T-helper 2 cell (primary cell): ENCODE measurements around the gene MRGPRF.

Source experiments
- DNase-seq, 5 experiments: peaks; one replicate each; pipeline versions ENCODE4 v3.0.0 to v3.0.0-alpha.2; 2012 to 2022

Gene MRGPRF

GRCh38 chr11:69050592-69051380 lies 37.7 kb upstream of the MRGPRF start:
- no peak for DNase-seq

DNA sequence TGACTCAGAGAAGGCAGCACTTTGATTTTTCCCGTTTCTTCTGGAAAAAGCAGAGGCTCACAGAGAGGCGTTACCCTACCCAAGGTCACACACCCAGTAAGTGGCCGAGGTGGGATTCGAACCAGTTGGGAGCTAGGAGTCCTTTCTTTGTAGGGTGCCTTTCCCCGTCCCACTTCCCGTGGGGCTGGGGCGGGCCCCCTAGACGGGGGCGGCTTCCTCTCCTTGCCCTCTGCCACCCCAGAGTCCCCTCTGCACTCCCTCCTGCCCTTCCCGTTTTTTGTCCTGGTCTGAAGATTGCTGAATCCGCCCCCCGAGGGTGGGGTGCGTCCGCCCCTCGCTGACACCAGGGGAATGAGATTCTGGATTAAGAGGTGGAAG lies 36.4 kb upstream of the MRGPRF start:
- DNase-seq: peak in 2 of 5 experiments; percentile 8 to 50

GRCh38 chr11:69048694-69049489 lies 35.8 kb upstream of the MRGPRF start, which contains the start of gene TPCN2:
TPCN2 (plus strand) TSS chr11:69048932; CDS start chr11:69048998, 66 bp downstream.
- peak; percentile 77 to 97 (median 87) for DNase-seq

DNA sequence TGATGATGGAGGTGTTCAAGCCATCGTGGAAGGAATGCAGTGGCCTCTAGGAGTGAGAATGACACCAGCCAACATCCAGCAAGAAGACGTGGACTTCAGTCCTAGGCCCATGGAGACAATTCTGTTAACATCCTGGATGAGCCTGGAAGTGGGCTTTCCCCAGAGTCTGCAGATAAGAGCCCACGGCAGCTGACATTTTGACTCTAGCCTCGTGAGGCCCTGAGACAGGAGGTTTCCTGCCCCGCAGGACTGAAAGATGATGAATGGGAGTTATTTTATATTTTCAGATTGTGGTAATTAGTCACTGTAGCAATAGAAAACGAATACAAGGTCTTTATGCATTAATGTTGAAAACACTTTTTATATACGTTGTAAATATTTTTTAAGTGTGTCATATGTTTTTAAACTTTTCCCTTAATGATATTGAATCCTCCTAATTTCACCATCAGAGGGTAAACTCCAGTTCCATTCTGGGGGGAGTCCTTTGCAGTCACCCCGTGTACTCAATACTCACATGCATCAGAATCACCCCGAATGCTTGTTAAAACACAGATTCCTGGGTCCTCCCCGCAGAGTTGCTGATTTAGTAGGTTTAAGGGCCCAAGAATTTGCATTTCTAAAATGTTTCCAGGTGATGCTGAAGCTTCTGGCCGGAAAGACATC lies 35.1 kb upstream of the MRGPRF start:
- DNase-seq: no peak

DNA sequence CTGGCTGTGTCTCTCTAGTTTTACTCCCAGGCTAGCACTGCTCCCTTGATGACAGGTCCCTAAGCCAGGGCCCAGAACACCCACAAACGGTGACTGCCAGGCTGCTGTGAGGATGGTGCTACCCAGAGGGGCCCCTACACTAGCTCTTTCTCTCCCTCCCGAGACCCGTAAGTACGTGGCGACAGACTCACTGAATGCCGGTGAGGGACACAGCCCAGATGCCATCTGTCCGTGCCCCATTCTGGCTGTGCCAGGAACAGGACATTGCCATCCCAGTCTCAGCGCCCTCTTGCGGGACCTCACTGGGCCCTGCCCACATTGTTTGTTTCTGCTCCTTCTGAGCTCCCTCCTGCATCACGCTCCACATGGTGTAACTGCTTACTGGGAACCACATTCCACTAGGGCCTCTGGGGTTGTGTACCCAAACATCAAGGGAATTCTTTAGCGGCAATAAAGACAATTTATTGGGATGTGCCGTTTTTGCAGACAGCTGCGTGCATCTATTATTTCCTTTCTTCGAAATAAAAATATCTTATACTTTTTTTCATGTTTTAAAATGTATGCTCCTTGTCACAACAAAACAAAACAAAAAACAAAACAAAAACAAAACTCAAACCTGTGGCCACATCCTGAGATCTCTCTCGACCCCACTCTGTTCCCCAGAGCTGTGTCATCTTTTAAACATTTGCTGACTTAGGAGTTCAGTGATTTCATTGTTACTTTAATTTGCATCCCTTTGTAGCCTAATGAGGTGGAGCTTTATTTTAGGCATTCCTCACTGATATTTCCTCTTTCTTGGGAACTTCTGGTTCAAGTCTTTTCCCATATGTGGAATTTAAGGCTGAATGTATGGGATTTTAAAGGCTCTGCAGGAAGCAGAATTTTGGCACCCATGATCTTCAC lies 31.3 kb upstream of the MRGPRF start:
- DNase-seq: peak in 1 of 5 experiments; percentile 31

GRCh38 chr11:69041516-69041915 lies 28.5 kb upstream of the MRGPRF start:
- DNase-seq: no peak

DNA sequence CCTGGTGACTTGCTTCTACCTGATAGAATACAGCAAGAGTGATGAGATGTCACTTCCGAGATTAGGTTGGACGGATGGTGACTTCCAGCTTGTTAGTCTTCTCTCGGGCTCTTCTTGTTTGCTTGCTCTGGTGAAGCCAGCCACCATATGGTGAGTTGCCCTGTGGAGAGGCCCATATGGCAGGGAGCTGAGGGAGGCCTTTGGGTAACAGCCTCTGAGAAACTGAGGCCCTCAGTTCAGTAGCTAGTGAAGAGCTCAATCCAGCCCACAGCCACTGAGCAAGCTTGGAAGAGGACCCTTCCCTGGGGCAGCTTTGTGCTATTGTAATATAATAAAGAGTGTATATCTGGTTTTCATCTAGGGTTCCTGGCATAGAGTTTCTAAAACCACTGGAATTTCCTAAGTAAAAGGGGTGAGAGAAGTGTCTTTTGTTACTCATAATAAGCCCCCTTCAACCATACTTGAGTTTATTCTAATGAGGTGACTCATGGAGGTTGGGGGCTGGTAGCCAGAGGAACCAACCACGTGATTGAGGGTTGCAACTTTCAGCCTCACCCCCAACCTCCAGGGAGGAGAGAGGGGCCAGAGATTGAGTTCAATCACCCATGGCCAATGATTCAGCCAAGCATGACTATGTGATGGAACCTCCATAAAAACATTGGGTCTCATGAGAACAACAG lies 27.7 kb upstream of the MRGPRF start:
- no peak for DNase-seq

DNA sequence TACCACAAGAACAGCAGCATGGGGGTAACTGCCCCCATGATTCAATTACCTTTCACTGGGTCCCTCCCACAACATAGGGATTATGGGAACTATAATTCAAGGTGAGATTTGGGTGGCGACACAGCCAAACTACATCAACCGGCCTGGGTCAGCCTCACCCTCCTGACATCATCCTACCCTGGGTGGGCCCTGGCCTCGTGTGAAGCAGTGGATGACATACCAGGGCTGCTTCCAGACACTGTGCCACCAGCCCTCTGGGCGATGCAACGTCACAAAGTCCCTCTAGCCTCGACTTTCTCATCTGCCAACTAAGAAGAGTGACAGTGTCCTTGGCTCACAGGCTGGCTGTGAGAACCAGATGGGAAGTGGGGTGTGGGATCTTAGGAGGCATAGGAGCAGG lies 27.0 kb upstream of the MRGPRF start:
- no peak for DNase-seq

DNA sequence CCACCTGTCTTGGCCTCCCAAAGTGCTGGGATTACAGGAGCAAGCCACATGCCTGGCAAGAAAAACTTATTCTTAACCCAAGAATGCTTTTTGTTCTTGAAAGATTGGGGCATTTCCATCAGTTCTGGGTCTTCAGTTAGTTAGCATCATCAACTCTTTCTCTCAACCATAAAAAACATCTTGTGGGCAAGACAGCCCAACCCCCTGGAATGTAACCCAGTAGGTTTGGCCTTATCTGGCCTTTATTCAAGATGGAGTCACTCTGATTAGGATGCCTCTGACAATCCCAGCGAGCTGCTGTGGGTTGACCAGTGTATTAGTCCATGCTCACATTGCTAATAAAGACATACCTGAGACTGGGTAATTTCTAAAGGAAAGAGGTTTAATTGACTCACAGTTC lies 26.5 kb upstream of the MRGPRF start:
- no peak for DNase-seq

- no peak for DNase-seq
Measured at GRCh38 chr11:69037544-69037943, 24.5 kb upstream of the MRGPRF start.

- no peak for DNase-seq
Measured at GRCh38 chr11:69037074-69037473, 24.0 kb upstream of the MRGPRF start.

GRCh38 chr11:69035946-69036340 lies 22.9 kb upstream of the MRGPRF start:
- DNase-seq: no peak

DNA sequence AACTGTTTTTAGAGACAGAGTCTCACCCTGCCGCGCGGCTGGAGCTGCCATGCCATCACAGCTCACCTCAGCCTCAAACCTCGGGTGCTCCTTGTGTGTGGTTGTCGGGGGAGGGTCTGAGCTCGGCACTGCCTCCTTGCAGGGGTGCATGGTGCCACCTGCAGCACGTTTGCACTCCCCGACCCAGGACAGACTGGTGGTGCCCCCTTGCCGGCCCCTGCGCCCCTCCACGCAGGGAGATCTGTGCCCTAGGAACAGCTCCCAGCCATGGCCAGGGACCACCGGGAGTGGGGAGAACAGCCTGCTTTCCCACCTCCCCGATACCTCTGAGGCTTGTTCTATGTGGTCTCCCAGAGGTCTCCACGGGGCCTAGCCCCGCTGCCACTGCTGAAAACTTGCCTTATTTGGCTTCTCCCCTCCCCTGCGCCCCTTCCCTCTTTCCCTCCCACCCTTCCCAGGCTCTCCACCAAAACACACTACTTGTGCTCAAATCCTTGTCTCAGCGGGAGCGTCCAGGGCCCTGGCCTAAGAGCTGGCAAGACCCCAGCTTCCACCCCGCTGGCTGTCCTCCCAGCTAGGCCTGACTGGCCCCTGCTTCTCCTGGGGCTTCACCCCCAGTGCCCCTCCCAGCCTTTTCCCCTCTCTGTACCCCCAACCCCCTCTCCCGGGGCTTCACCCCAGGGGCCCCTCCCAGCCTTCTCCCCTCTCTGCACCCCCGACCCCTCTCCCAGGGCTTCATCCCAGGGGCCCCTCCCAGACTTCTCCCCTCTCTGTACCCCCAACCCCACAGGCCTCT lies 22.3 kb upstream of the MRGPRF start:
- no peak for DNase-seq

DNA sequence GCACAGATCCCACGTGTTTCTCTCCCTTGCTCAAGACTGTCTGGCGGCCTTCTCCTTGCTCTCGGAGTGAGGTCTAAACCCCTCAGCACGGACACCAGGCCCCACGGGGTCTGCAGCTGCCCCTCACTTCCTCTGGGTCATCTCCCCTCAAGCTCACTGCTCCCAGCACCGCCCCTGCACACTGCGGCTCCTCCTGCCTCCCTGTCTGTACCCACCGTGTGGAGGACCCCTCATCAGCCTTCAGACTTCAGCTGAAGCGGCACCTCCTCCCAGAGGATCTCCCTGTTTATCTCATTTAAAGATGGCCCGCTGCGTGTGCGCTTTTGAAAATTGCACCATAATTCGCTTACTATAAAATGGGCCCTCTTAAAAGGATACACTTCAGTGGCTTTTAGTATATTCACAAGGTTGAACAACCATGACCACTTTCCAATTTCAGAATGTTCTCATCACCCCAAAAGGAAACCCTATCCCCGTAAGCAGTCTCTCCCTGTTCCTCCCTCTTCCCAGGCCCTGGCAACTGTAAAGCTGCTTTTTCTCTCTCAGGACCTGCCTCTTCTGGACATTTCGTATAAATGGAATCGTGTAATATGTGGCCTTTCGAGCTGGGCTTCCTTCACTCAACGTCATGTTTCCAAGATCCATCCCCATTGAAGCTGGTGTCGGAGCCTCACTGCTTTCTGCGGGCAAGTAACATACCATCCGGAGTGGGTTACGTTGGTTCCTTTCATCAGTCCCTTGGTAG lies 21.2 kb upstream of the MRGPRF start:
- no peak for DNase-seq

GRCh38 chr11:69033431-69033830 lies 20.4 kb upstream of the MRGPRF start:
- no peak for DNase-seq

GRCh38 chr11:69032833-69033232 lies 19.8 kb upstream of the MRGPRF start:
- no peak for DNase-seq

- DNase-seq: no peak
Measured at GRCh38 chr11:69030301-69030700, 17.3 kb upstream of the MRGPRF start.

- no peak for DNase-seq
Measured at GRCh38 chr11:69027704-69028372, 14.8 kb upstream of the MRGPRF start.

GRCh38 chr11:69024509-69024908 lies 11.5 kb upstream of the MRGPRF start:
- DNase-seq: no peak

- no peak for DNase-seq
Measured at GRCh38 chr11:69022260-69022659, 9.2 kb upstream of the MRGPRF start.
